GM19455 (cell line): ENCODE data around the gene RTN4R.
"Not testable (repeated sequence)": the region's sequence is repeated elsewhere in the genome, so short reads cannot be mapped to it uniquely, and the experiment has no call there.

Experiments used
- ATAC-seq: cut with Tn5 transposase; IDR thresholded peaks from one replicate; pipeline ENCODE4 v1.9.1; 2021; ENCODE audit not compliant: unreplicated experiment

The RTN4R gene

GRCh38 chr22:20272700-20273099 lies 4.6 kb upstream of the RTN4R start:
- no peak for ATAC-seq

DNA sequence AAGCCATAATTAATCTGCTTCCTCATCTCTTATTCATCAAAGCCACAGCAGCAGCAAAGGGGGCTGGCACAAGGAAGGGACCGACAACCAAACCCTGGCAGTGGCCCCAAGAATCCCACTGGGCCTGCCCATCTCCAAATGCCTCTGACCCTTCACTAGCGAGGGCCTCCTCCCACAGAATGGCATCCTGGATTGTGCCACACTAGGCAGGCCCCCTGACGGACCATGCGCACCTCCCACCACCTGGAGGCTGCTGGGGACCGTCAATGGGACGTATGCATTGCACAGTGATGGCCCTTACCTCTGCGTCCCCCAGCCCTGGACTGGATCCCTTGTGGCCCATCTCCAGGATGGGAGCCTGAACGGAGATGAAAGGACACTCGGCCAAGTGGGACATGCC lies 4.1 kb upstream of the RTN4R start:
- no peak for ATAC-seq

GRCh38 chr22:20271114-20271994 lies 3.2 kb upstream of the RTN4R start:
- no peak for ATAC-seq

GRCh38 chr22:20270190-20271113 lies 2.3 kb upstream of the RTN4R start:
- ATAC-seq = not testable (repeated sequence)

DNA sequence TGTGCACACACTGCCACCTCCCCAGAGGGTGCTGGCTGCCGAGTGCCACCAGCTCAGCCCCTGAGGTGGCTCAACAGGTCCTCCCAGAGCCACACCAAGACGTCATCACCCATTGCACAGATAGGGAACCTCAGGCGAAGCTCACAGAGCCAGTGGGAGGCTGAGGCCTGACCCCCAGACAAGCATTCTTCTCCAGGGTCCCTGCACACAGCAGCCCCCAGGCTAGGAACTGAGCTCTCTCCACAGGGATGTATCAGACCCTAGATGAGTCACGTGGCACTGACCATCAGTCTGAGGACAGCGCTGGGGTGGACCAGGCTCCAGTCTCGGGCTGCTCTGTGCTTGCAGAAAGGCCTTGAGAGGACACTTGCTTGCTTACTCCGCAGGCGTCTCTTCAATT lies 1.6 kb upstream of the RTN4R start:
- not testable (repeated sequence) for ATAC-seq

GRCh38 chr22:20269201-20269600 lies 1.1 kb upstream of the RTN4R start:
- ATAC-seq = not testable (repeated sequence)

DNA sequence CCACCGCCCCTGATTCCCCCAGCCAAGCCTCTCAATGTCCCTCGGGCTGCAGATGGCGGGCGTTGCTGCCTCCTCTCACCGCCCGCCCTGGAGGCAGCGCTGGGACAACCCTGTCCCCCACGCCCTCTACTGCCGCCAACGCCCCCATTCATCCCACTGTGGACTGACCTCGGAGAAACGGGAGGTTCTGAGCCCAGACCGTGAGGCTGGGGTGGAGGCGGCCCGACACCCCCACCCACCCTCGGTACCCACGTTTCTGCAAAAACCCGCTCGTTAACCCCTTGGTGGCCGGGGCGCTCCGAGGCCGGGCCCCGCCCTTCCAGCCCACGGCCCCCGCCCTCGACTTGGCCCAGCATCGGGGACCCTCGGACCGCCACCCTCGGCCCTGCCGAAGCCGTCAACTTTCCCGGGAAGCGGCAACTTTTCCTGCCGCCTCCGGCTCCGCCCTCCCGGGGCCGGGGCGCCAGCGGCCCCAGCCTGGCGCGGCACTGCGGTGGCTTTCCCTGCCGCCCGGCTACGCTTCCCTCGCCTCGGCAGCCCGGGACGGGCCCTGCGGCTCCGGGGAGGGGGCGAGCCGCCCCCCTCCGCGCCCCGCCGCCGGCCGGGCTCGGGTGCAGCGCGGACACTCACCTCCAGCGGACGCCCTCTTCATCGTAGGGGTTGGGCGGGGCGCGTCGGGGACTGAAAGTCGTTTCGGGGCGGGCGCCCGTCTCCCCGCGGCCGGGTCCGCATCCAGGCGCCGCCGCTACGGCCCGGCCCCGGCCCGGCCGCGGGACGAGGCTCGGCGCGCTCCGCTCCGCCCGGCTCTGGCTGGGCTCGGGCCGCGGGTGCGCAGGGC lies 458 bp downstream of the RTN4R start:
- ATAC-seq = no peak

- not testable (repeated sequence) for ATAC-seq
Measured at GRCh38 chr22:20266667-20267440, 1.3 kb downstream of the RTN4R start.

- ATAC-seq = not testable (repeated sequence)
Measured at GRCh38 chr22:20265772-20266666, 2.1 kb downstream of the RTN4R start.

GRCh38 chr22:20264614-20265452 lies 3.3 kb downstream of the RTN4R start:
- ATAC-seq = no peak

GRCh38 chr22:20263404-20264281 lies 4.5 kb downstream of the RTN4R start:
- ATAC-seq = not testable (repeated sequence)

GRCh38 chr22:20262582-20263147 lies 5.5 kb downstream of the RTN4R start:
- ATAC-seq = no peak

- ATAC-seq = no peak
Measured at GRCh38 chr22:20261848-20262581, 6.1 kb downstream of the RTN4R start.

DNA sequence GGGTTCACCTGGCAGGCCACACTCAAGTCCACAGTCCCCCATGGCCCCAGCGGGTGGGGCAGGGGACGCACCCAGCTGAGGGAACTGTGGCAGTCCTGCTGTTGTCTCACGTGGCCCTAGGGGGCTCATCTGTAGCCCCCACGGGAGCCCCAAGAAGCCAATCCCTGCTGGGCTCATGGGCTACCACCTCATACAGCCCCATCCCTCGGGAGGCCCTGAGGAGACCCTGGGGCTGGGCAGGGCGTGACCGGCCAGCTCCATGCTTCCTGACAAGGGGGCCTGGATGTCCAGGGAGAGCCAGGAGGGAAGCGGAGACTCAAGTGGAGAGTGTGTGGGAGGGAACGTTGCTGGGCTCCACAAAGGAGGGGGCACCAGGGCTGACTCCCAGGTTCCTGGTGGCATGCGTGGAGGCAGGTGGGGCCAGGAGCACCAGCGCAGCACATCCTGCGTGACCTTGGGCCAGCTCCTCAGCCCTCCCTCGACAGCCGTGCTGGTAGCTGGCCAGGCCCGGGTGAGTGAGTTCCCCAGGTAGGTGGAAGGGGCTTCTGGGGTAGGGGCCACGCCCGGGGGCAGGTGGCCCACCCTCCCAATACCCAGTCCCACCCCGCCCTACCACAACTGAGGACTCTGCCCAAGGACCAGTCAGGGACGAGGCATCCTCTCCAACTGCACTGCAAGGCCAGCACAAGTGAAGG lies 7.9 kb downstream of the RTN4R start:
- ATAC-seq = no peak

DNA sequence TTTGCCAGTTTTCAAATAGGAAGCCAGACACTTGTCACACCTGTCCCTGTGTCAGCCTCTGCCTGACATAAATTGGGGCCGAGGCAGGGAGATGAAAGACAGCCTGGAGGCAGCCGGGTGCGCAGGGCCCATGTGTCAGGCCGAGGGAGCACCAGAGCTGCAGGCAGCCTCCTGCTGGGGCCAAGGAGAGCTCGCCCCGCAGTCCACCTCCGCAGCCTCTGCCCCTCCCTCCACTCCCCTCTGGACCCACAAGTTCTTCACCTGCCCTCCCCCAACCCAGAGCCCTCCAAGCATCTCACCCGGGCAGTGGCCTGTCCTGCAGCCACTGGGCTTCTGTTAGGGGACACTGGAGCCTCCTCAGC lies 8.8 kb downstream of the RTN4R start:
- ATAC-seq = no peak
